ENCODE measurements around the gene C19orf25.
A peak's percentile ranks its signal among the peaks of the same experiment; 100 is the strongest.

Gene C19orf25

GRCh38 chr19:1478934-1479707, at the start of gene C19orf25:
Gene C19orf25, minus strand, starts transcription at chr19:1479215. Its CDS starts 312 bp downstream, at chr19:1478903.
- TF ChIP-seq POU6F1 (CRISPR knock-in tag; IDR thresholded peaks at IDR 0.05; ENCODE audit: borderline replicate concordance, low read depth) (no peak), PPARA (CRISPR knock-in tag; IDR thresholded peaks at IDR 0.05; ENCODE audit: borderline replicate concordance) (no peak), ZFP3 (CRISPR knock-in tag; IDR thresholded peaks at IDR 0.05) (peak; percentile 100), ARNTL (CRISPR knock-in tag; IDR thresholded peaks at IDR 0.05; ENCODE audit: borderline replicate concordance, low read depth) (no peak), ESRRG (CRISPR knock-in tag; IDR thresholded peaks at IDR 0.05) (no peak), ZC3H10 (CRISPR knock-in tag; IDR thresholded peaks at IDR 0.05) (no peak), ZNF70 (CRISPR knock-in tag; IDR thresholded peaks at IDR 0.05) (peak; percentile 6; the same call in 1 of the 2 replicates)
- peak; percentile 96 for ATAC-seq

GRCh38 chr19:1527650-1528309, 48.8 kb upstream of the C19orf25 start:
- TF ChIP-seq PPARA (CRISPR knock-in tag; IDR thresholded peaks at IDR 0.05; ENCODE audit: borderline replicate concordance): no peak
- TF ChIP-seq ESRRG (CRISPR knock-in tag; IDR thresholded peaks at IDR 0.05): no peak
- TF ChIP-seq CREB5 (CRISPR knock-in tag; IDR thresholded peaks at IDR 0.05; ENCODE audit: low read depth): no peak
- TF ChIP-seq CSRNP3 (CRISPR knock-in tag; IDR thresholded peaks at IDR 0.05): no peak
- no peak for ATAC-seq

- ATAC-seq: no peak
- TF ChIP-seq OSR1 (CRISPR knock-in tag; IDR thresholded peaks at IDR 0.05) (no peak), ZNF8 (CRISPR knock-in tag; IDR thresholded peaks at IDR 0.05) (no peak), ZC3H10 (CRISPR knock-in tag; IDR thresholded peaks at IDR 0.05) (no peak), ZFP3 (CRISPR knock-in tag; IDR thresholded peaks at IDR 0.05) (no peak), SNAI2 (CRISPR knock-in tag; IDR thresholded peaks at IDR 0.05) (no peak), BACH2 (CRISPR knock-in tag; IDR thresholded peaks at IDR 0.05; ENCODE audit: borderline replicate concordance) (no peak), ISL1 (CRISPR knock-in tag; IDR thresholded peaks at IDR 0.05) (no peak), TCF4 (CRISPR knock-in tag; IDR thresholded peaks at IDR 0.05; ENCODE audit: borderline replicate concordance) (no peak), TOX (CRISPR knock-in tag; IDR thresholded peaks at IDR 0.05; ENCODE audit: borderline replicate concordance) (no peak), PATZ1 (CRISPR knock-in tag; IDR thresholded peaks at IDR 0.05; ENCODE audit: borderline replicate concordance) (no peak), ESRRG (CRISPR knock-in tag; IDR thresholded peaks at IDR 0.05) (no peak), ZNF565 (CRISPR knock-in tag; conservative IDR thresholded peaks at IDR 0.05; ENCODE audit: low read depth) (no peak), ZNF70 (CRISPR knock-in tag; IDR thresholded peaks at IDR 0.05) (no peak), GLIS3 (CRISPR knock-in tag; IDR thresholded peaks at IDR 0.05) (no peak), ARNTL (CRISPR knock-in tag; IDR thresholded peaks at IDR 0.05; ENCODE audit: borderline replicate concordance, low read depth) (no peak), CREB5 (CRISPR knock-in tag; IDR thresholded peaks at IDR 0.05; ENCODE audit: low read depth) (no peak), RARB (CRISPR knock-in tag; IDR thresholded peaks at IDR 0.05) (no peak), PPARA (CRISPR knock-in tag; IDR thresholded peaks at IDR 0.05; ENCODE audit: borderline replicate concordance) (no peak), CSRNP3 (CRISPR knock-in tag; IDR thresholded peaks at IDR 0.05) (no peak)
Measured at GRCh38 chr19:1526979-1527649, 48.1 kb upstream of the C19orf25 start.

Measured in SK-N-SH treated with all-trans-retinoic acid at 6 μM for 48 hours (cell line).